Omental fat pad (tissue), 4 donors: Measurements from ENCODE around the gene MYF6. TPM values are rescaled to one million over a fixed set of nuclear protein-coding genes. Genes with fewer than 3 reads are reported as not detected.

Experiments
- ATAC-seq: fragments of 150-250 bp; one replicate; pipeline ENCODE4 v1.9.1; 2016; ENCODE audit warnings: mild to moderate bottlenecking, moderate library complexity; ENCODE audit not compliant: low FRiP score
- DNase-seq: peaks from one replicate; pipeline ENCODE4 v3.0.0-alpha.2; 2019; ENCODE audit warnings: low spot score
- CTCF ChIP-seq, 3 donors: fragments of 450-650 bp; IDR thresholded peaks; one replicate each; pipeline ENCODE4 v1.5.1; 2016 to 2017; ENCODE audit warnings: antibody characterized with exemption in 3 of 3, mild to moderate bottlenecking in 3 of 3, moderate library complexity in 2 of 3
- total RNA-seq, 4 donors: library from RNA; depleted of rRNA; stranded (reverse); fragments of >200 nt; gene quantifications; one replicate each; pipeline ENCODE4 v1.1.0, GENCODE V29; 2016

Gene MYF6
- total RNA-seq, 4 donors from 2014 or later, result 0.37 to 0.44 TPM; not detected in 2

GRCh38 chr12:80754274-80754673, 46.8 kb downstream of the MYF6 start:
- DNase-seq (no peak), ATAC-seq (no peak)
- no peak for TF ChIP-seq CTCF (IDR thresholded peaks at IDR 0.05)

GRCh38 chr12:80756875-80757274, 49.4 kb downstream of the MYF6 start:
- no peak for TF ChIP-seq CTCF (IDR thresholded peaks at IDR 0.05)
- DNase-seq (no peak), ATAC-seq (no peak)

Other genes with a start within 250 kb of the MYF6 start
- not detected for gene MYF5, start 9.3 kb downstream of the MYF6 start, total RNA-seq
- gene LIN7A, start 230.3 kb downstream of the MYF6 start, total RNA-seq, result 10 to 100 TPM in 1 of 4 donors, 1 to 10 TPM in 3; 4.8 to 16.2 (median 6.6) TPM